HCT116 (cell line): ENCODE results near the gene IL23A. TPM values are rescaled to one million over a fixed set of nuclear protein-coding genes. Genes with fewer than 3 reads are reported as not detected.

Experiments used
- ATAC-seq: fragments of 200-7000 bp; cut with Tn5 transposase; 2 replicates; pipeline ENCODE4 v1.9.1; 2020; ENCODE audit warnings: mild to moderate bottlenecking, moderate library complexity
- BruUV-seq: library from RNA; stranded (reverse); fragments of 400-500 nt; replicated peaks from 2 replicates; lab custom pipeline; 2021; lab: Mats Ljungman, UMichigan
- CTCF ChIA-PET: fragments of 300-600 bp; sonication (Branson Sonifier 250); formaldehyde crosslinking; loops from one replicate; lab custom pipeline; 2021; ENCODE audit warnings: antibody characterized with exemption; lab: Charles Lee
- POLR2A ChIA-PET: fragments of 300-600, 350-600 bp; sonication (Branson Sonifier 250); formaldehyde crosslinking; loops from one replicate; lab custom pipeline; 2021; ENCODE audit warnings: antibody characterized with exemption; lab: Charles Lee
- RAD21 ChIA-PET, 2 experiments: fragments of 300-600 bp; sonication (Branson Sonifier 250); formaldehyde crosslinking; loops; one replicate each; lab custom pipeline; 2023; ENCODE audit warnings: low total read pairs in 2 of 2; ENCODE audit not compliant: uncharacterized antibody in 2 of 2, unreplicated experiment in 2 of 2, low non-redundant PET in 1 of 2; lab: Charles Lee
- DNase-seq: peaks from one replicate; pipeline ENCODE4 v3.0.0-alpha.2; 2010; ENCODE audit warnings: low read depth, low spot score
- H2AFZ ChIP-seq: fragments of 200-600 bp; shearing (Covaris generic), sonication (generic); 2 replicates; pipeline ENCODE4 v1.6.1; 2017; ENCODE audit warnings: low read depth, mixed run types, mixed read lengths, antibody characterized with exemption, low read length; ENCODE audit not compliant: poor library complexity, severe bottlenecking
- H3K27ac ChIP-seq: 2 replicates; pipeline ENCODE4 v1.5.1; 2012; ENCODE audit warnings: low read depth, low read length
- H3K27me3 ChIP-seq: fragments of 200-600 bp; sonication (generic); 2 replicates; pipeline ENCODE4 v1.6.1; 2016; ENCODE audit warnings: mixed run types, low read length, mixed read lengths; ENCODE audit not compliant: insufficient read depth
- H3K36me3 ChIP-seq, 2 experiments: fragments of 200-500 bp in 1 of 2; fragments of 200-600 bp in 1 of 2; sonication (Bioruptor generic) in 1 of 2; sonication (generic) in 1 of 2; 2 replicates each; pipeline versions ENCODE4 v1.5.1 to v1.6.1; 2014 to 2016; ENCODE audit warnings: low read length in 2 of 2, inconsistent platforms in 1 of 2, mixed read lengths in 1 of 2, mixed run types in 1 of 2; ENCODE audit not compliant: insufficient read depth in 2 of 2, control insufficient read depth in 1 of 2
- H3K4me1 ChIP-seq, 2 experiments: fragments of 200-600 bp in 1 of 2; sonication (generic) in 1 of 2; 2 replicates each; pipeline versions ENCODE4 v1.5.1 to v1.6.1; 2012 to 2017; ENCODE audit warnings: low read length in 2 of 2, inconsistent platforms in 1 of 2, mild to moderate bottlenecking in 1 of 2, mixed read lengths in 1 of 2, mixed run types in 1 of 2, moderate library complexity in 1 of 2; ENCODE audit not compliant: insufficient read depth in 2 of 2, control insufficient read depth in 1 of 2
- H3K4me2 ChIP-seq: fragments of 200-600 bp; sonication (generic); 2 replicates; pipeline ENCODE4 v1.6.1; 2017; ENCODE audit warnings: mixed run types, low read length, mixed read lengths
- H3K4me3 ChIP-seq, 2 experiments: fragments of 200-600 bp in 1 of 2; sonication (generic) in 1 of 2; replicated peaks in 1 of 2; 2 replicates each; pipeline ENCODE4 v1.5.1; 2011 to 2016; ENCODE audit warnings: low read length in 2 of 2, control low read depth in 1 of 2, low read depth in 1 of 2, mild to moderate bottlenecking in 1 of 2, mixed read lengths in 1 of 2, mixed run types in 1 of 2
- H3K79me2 ChIP-seq: fragments of 200-600 bp; sonication (generic); 2 replicates; pipeline ENCODE4 v1.6.1; 2017; ENCODE audit warnings: mild to moderate bottlenecking, mixed run types, low read length, moderate library complexity, mixed read lengths; ENCODE audit not compliant: insufficient read depth
- H3K9ac ChIP-seq: fragments of 200-600 bp; sonication (generic); 2 replicates; pipeline ENCODE4 v1.6.1; 2016; ENCODE audit warnings: low read length, mixed read lengths
- H3K9me2 ChIP-seq: fragments of 200-600 bp; sonication (generic), shearing (Covaris generic); 2 replicates; pipeline ENCODE4 v1.6.1; 2017; ENCODE audit warnings: mixed run types, mild to moderate bottlenecking, moderate library complexity; ENCODE audit not compliant: insufficient read depth
- H3K9me3 ChIP-seq, 2 experiments: fragments of 200-500 bp in 1 of 2; fragments of 200-600 bp in 1 of 2; sonication (Bioruptor generic) in 1 of 2; sonication (generic) in 1 of 2; 2 replicates each; pipeline ENCODE4 v1.6.1; 2014 to 2017; ENCODE audit warnings: low read length in 2 of 2, mixed read lengths in 2 of 2, inconsistent platforms in 1 of 2, low read depth in 1 of 2, mild to moderate bottlenecking in 1 of 2, mixed run types in 1 of 2, moderate library complexity in 1 of 2; ENCODE audit not compliant: control insufficient read depth in 1 of 2, insufficient read depth in 1 of 2
- H4K20me1 ChIP-seq: fragments of 200-600 bp; sonication (generic), shearing (Covaris generic); 2 replicates; pipeline ENCODE4 v1.6.1; 2017; ENCODE audit warnings: mixed run types, mild to moderate bottlenecking, moderate library complexity; ENCODE audit not compliant: insufficient read depth
- CBX3 ChIP-seq: IDR thresholded peaks from 2 replicates; pipeline ENCODE4 v1.6.1; 2012; ENCODE audit warnings: low read depth
- CEBPB ChIP-seq: IDR thresholded peaks from 2 replicates; pipeline ENCODE4 v1.6.1; 2012; ENCODE audit warnings: low read depth
- CTCF ChIP-seq, 3 experiments: fragments of 200-600 bp in 1 of 3; sonication (generic) in 1 of 3; IDR thresholded peaks in 2 of 3; conservative IDR thresholded peaks in 1 of 3; 2 replicates each; pipeline ENCODE4 v1.5.1; 2012 to 2017; ENCODE audit warnings: low read depth in 2 of 3, low read length in 2 of 3, antibody characterized with exemption in 1 of 3, borderline replicate concordance in 1 of 3, control low read depth in 1 of 3, mild to moderate bottlenecking in 1 of 3, mixed read lengths in 1 of 3, mixed run types in 1 of 3, moderate library complexity in 1 of 3; ENCODE audit not compliant: insufficient read depth in 1 of 3
- ELF1 ChIP-seq: IDR thresholded peaks from 2 replicates; pipeline ENCODE4 v1.6.1; 2012; ENCODE audit warnings: low read depth, borderline replicate concordance
- EZH2 ChIP-seq: fragments of 200-600 bp; sonication (generic); IDR thresholded peaks from 2 replicates; pipeline ENCODE4 v1.6.1; 2017; ENCODE audit warnings: antibody characterized with exemption, mixed run types
- FOSL1 ChIP-seq: IDR thresholded peaks from 2 replicates; pipeline ENCODE4 v1.6.1; 2012; ENCODE audit warnings: low read depth
- JUND ChIP-seq: IDR thresholded peaks from 2 replicates; pipeline ENCODE4 v1.6.1; 2012
- MAX ChIP-seq: IDR thresholded peaks from 2 replicates; pipeline ENCODE4 v1.6.1; 2012
- POLR2AphosphoS5 ChIP-seq: IDR thresholded peaks from 2 replicates; pipeline ENCODE4 v1.6.1; 2011; ENCODE audit warnings: mild to moderate bottlenecking, low read depth, low read length, moderate library complexity
- RAD21 ChIP-seq: IDR thresholded peaks from 2 replicates; pipeline ENCODE4 v1.6.1; 2012; ENCODE audit warnings: low read depth, mild to moderate bottlenecking
- SIN3A ChIP-seq: IDR thresholded peaks from 2 replicates; pipeline ENCODE4 v1.6.1; 2012; ENCODE audit warnings: low read depth
- SP1 ChIP-seq: IDR thresholded peaks from 2 replicates; pipeline ENCODE4 v1.6.1; 2012; ENCODE audit warnings: low read depth
- TCF7L2 ChIP-seq: IDR thresholded peaks from 2 replicates; pipeline ENCODE4 v1.7.0; 2011; ENCODE audit warnings: borderline replicate concordance, inconsistent platforms; ENCODE audit not compliant: insufficient read depth, insufficient read length; ENCODE audit errors: extremely low read depth
- ZBTB33 ChIP-seq: IDR thresholded peaks from 2 replicates; pipeline ENCODE4 v1.6.1; 2011; ENCODE audit warnings: mild to moderate bottlenecking, low read length, moderate library complexity; ENCODE audit not compliant: insufficient replicate concordance; ENCODE audit errors: extremely low read depth
- ZFX ChIP-seq: fragments of 450-650 bp; IDR thresholded peaks from 2 replicates; pipeline ENCODE4 v1.6.1; 2017
- ZNF274 ChIP-seq: fragments of 200-500 bp; sonication (Bioruptor generic); IDR thresholded peaks from 2 replicates; pipeline ENCODE4 v1.6.1; 2014; ENCODE audit warnings: mild to moderate bottlenecking, low read depth, low read length, inconsistent platforms
- intact Hi-C: fragments of 100-400 bp; cut with micrococcal nuclease; formaldehyde crosslinking; loops from 2 replicates; pipeline ENCODE4 v1.10.0; 2022
- total RNA-seq: library from RNA; stranded (reverse); gene quantifications from one replicate; pipeline ENCODE4 v1.2.1, GENCODE V29; 2021; ENCODE audit not compliant: unreplicated experiment

IL23A gene
- total RNA-seq, 1 experiment from 2014 or later = 0.59 TPM

- no peaks in the 10 kb centered on the region for H3K27me3 ChIP-seq
- ChIA-PET POLR2A (interaction anchor here (1.3 to 1.6 kb wide), 2 partner anchors 9 to 17 kb away, joined by 3 to 5 read pairs; no protein-coding TSS in a partner anchor), RAD21 (no interaction called here), CTCF (interaction anchor here (2.4 kb wide), 1 partner anchor 87 kb away, joined by 10 read pairs; no protein-coding TSS in a partner anchor)
- peak overlapping the region; percentile 26 for H2AFZ ChIP-seq
- H3K9me2 ChIP-seq = no peaks in the 10 kb centered on the region
- H4K20me1 ChIP-seq = no peaks in the 10 kb centered on the region
- no peaks in the 10 kb centered on the region for H3K36me3 ChIP-seq
- peaks cover 0 to 7% of the 10 kb centered on the region in 2 experiments; a peak in 1 of 4 replicates for H3K4me1 ChIP-seq
- TF ChIP-seq RAD21 (peak; percentile 65), FOSL1 (0 out of 2 replicates have a peak, but pooled peaks have one; percentile 25), CEBPB (no peak), CTCF (IDR thresholded peaks at IDR 0.05 in 2 of 3, conservative IDR thresholded peaks at IDR 0.05 in 1 of 3; ENCODE audit: borderline replicate concordance in 1 of 3, insufficient read depth in 1 of 3, low read depth in 2 of 3, low read length in 2 of 3) (peak in 2 of 3 experiments; percentile 26; a peak in 2 of 6 replicates)
- DNase-seq = peak; percentile 12
- no peaks in the 10 kb centered on the region for H3K79me2 ChIP-seq
- no peak overlapping the region for H3K4me2 ChIP-seq
- no peak overlapping the region for H3K4me3 ChIP-seq
- H3K9ac ChIP-seq = no peak overlapping the region
- H3K27ac ChIP-seq = no peak overlapping the region
- BruUV-seq = no TSS peak
- ATAC-seq = peak; percentile 70
- intact Hi-C loops = loop anchor here (1.0 kb wide), 1 partner anchor 87 kb away; no protein-coding TSS in a partner anchor
- H3K9me3 ChIP-seq = no peaks in the 10 kb centered on the region
These were observed 38.8 kb downstream of the IL23A start for GRCh38 chr12:56377310-56377988.

- Histone ChIP-seq H2AFZ (no peak overlapping the region), H3K79me2 (no peaks in the 10 kb centered on the region), H4K20me1 (no peaks in the 10 kb centered on the region), H3K9me2 (no peaks in the 10 kb centered on the region), H3K4me2 (no peak overlapping the region), H3K27me3 (no peaks in the 10 kb centered on the region), H3K9me3 (no peaks in the 10 kb centered on the region), H3K4me3 (no peak overlapping the region), H3K4me1 (peaks cover 0 to 7% of the 10 kb centered on the region in 2 experiments; a peak in 1 of 4 replicates), H3K27ac (no peak overlapping the region), H3K9ac (no peak overlapping the region), H3K36me3 (no peaks in the 10 kb centered on the region)
- RAD21 ChIA-PET = no interaction called here
- no TSS peak for BruUV-seq
- TF ChIP-seq SP1 (no peak), CEBPB (no peak), JUND (no peak), SIN3A (no peak), ELF1 (no peak), CBX3 (no peak), ZBTB33 (no peak), MAX (no peak), EZH2 (no peak), TCF7L2 (no peak), POLR2AphosphoS5 (no peak), ZFX (no peak), ZNF274 (no peak)
- ATAC-seq (no peak), DNase-seq (no peak)
- CTCF ChIA-PET = interaction anchor here (2.4 kb wide), 1 partner anchor 87 kb away, joined by 10 read pairs; no protein-coding TSS in a partner anchor
- POLR2A ChIA-PET = interaction anchor here (1.3 to 1.6 kb wide), 2 partner anchors 8 to 17 kb away, joined by 3 to 5 read pairs; no protein-coding TSS in a partner anchor
- intact Hi-C loops = loop anchor here (1.0 kb wide), 1 partner anchor 86 kb away; no protein-coding TSS in a partner anchor
These were observed 39.3 kb downstream of the IL23A start for GRCh38 chr12:56377989-56378316.
